Pancreas (tissue), 10 donors: ENCODE results near the gene NOS1AP. TPM values are rescaled to one million over a fixed set of nuclear protein-coding genes. Genes with fewer than 3 reads are reported as not detected.

Experiments
- ATAC-seq, 4 donors: fragments of 200-7000 bp; cut with Tn5 transposase; one replicate each; pipeline versions ENCODE4 v1.8.0 to v1.9.1; 2020; ENCODE audit warnings: mild to moderate bottlenecking in 4 of 4, moderate library complexity in 4 of 4
- DNase-seq, 6 donors: peaks; one replicate each; pipeline ENCODE4 v3.0.0-alpha.2; 2020
- FAIRE-seq: peaks from 2 replicates; lab custom pipeline; 2012; peaks lifted over from hg19 to GRCh38; lab: Jason Lieb, UNC
- H3K27ac ChIP-seq, 4 donors: fragments of 200-600 bp; sonication (generic); 1 replicate in 3 of 4; 2 replicates in 1 of 4; pipeline versions ENCODE4 v1.5.0 to v1.8.0; 2020
- H3K27me3 ChIP-seq, 4 donors: fragments of 200-600 bp; one replicate each; pipeline ENCODE4 v1.8.0; 2021
- H3K36me3 ChIP-seq, 3 donors: fragments of 200-600 bp; sonication (generic) in 1 of 3; one replicate each; pipeline versions ENCODE4 v1.5.0 to v1.8.0; 2020 to 2021
- H3K4me1 ChIP-seq, 3 donors: fragments of 200-600 bp; one replicate each; pipeline ENCODE4 v1.8.0; 2021
- H3K4me3 ChIP-seq, 4 donors: fragments of 200-600 bp; sonication (generic) in 2 of 4; one replicate each; pipeline versions ENCODE4 v1.5.0 to v1.8.0; 2020 to 2021
- H3K9me3 ChIP-seq, 4 donors: fragments of 200-600 bp; one replicate each; pipeline ENCODE4 v1.8.0; 2021
- CTCF ChIP-seq, 4 donors: fragments of 200-600 bp; sonication (generic) in 3 of 4; IDR thresholded peaks; one replicate each; pipeline versions ENCODE4 v1.5.0 to v1.8.0; 2021; ENCODE audit warnings: antibody characterized with exemption in 4 of 4
- WGBS, 2 donors: extraction: QIAGEN DNeasy Blood & Tissue Kit; methylation state at CpG; one replicate each; pipeline ENCODE4 v1.1.7; 2013; 5-methylcytosine and 5-hydroxymethylcytosine counted together
- intact Hi-C, 3 donors: fragments of 100-400 bp; cut with DNase I; formaldehyde crosslinking; loops; one replicate each; pipeline versions ENCODE4 v1.11.1 to v1.14.2; 2022
- polyA plus RNA-seq, 2 donors: library from polyadenylated mRNA; stranded (reverse); fragments of 200-250 nt; gene quantifications; one replicate each; pipeline ENCODE4 v1.2.3, GENCODE V29; 2013
- total RNA-seq, 6 donors: library from RNA; stranded (reverse); fragmentation: NEBNext Ultra II Directional in 4 of 6; extraction: Animal tissue kit (Norgen Biotek cat#: 25700) in 4 of 6; gene quantifications; one replicate each; pipeline versions ENCODE4 v1.2.1 to v1.2.4, GENCODE V29; 2021 to 2023
- donor health status: healthy with polysubstance abuse.
- donor health status: DM: no; HTN: no; CAD: no; lungs with moderate emphysema.
- donor health status: DM: no; HTN: no; CAD: no.
- donor health status: control.
- donor health status: control.
- donor health status: Bipolar disorder and iron deficiency.
- donor health status: DM: yes; HTN: yes; CAD: no.
- donor health status: DM: no; HTN: no; CAD: no.
- donor health status: DM: no; HTN: no; CAD: no.
- donor health status: DM: yes; HTN: yes; CAD: no.

NOS1AP gene
- total and polyA plus RNA-seq, 8 donors, result 0.40 to 2.8 (median 1.7) TPM

- no peak for TF ChIP-seq CTCF (IDR thresholded peaks at IDR 0.05)
- 65% methylated on average over 4 of the region's 4 CpGs for WGBS, 2 donors
- intact Hi-C loops, result no loop called here
Observed at GRCh38 chr1:162185314-162186025, 116.0 kb downstream of the NOS1AP start.

GRCh38 chr1:162186026-162186374 lies 116.5 kb downstream of the NOS1AP start:
- no peak for ATAC-seq
- FAIRE-seq, result no peak
- no peaks in the 10 kb centered on the region for H3K36me3 ChIP-seq
- no peak for DNase-seq
- no peak for TF ChIP-seq CTCF (IDR thresholded peaks at IDR 0.05)
- intact Hi-C loops, result no loop called here
- peaks cover 3 to 17% (median 10%) of the 10 kb centered on the region in 3 donors for H3K4me1 ChIP-seq
- no peaks in the 10 kb centered on the region for H3K9me3 ChIP-seq
- H3K27ac ChIP-seq, result no peak overlapping the region
- 74% methylated on average over 1 of the region's 1 CpG for WGBS, 2 donors
- no peaks in the 10 kb centered on the region for H3K27me3 ChIP-seq
- H3K4me3 ChIP-seq, result no peak overlapping the region

More at GRCh38 chr1:162185314-162186025, 116.0 kb downstream of the NOS1AP start:
- Histone ChIP-seq H3K27ac (no peak overlapping the region), H3K4me3 (no peak overlapping the region), H3K4me1 (peaks cover 3 to 12% (median 10%) of the 10 kb centered on the region in 3 donors), H3K36me3 (no peaks in the 10 kb centered on the region), H3K9me3 (no peaks in the 10 kb centered on the region), H3K27me3 (no peaks in the 10 kb centered on the region)
- DNase-seq (no peak), ATAC-seq (peak in 1 of 4 donors; percentile 22), FAIRE-seq (no peak)

GRCh38 chr1:162186406-162186805 lies 116.9 kb downstream of the NOS1AP start:
- Histone ChIP-seq H3K27me3 (no peaks in the 10 kb centered on the region), H3K4me3 (no peak overlapping the region), H3K27ac (no peak overlapping the region), H3K9me3 (no peaks in the 10 kb centered on the region), H3K4me1 (peaks cover 3 to 17% (median 13%) of the 10 kb centered on the region in 3 donors), H3K36me3 (no peaks in the 10 kb centered on the region)
- DNase-seq (no peak), ATAC-seq (no peak), FAIRE-seq (no peak)
- TF ChIP-seq CTCF (IDR thresholded peaks at IDR 0.05), result no peak
- intact Hi-C loops, result no loop called here
- 46 to 48% methylated on average over 2 of the region's 2 CpGs for WGBS, 2 donors

GRCh38 chr1:162187687-162188276 lies 118.3 kb downstream of the NOS1AP start:
- no peak overlapping the region for H3K4me3 ChIP-seq
- peaks cover 16 to 31% (median 25%) of the 10 kb centered on the region in 3 donors for H3K4me1 ChIP-seq
- H3K27me3 ChIP-seq, result no peaks in the 10 kb centered on the region
- no peak for ATAC-seq
- no peak for TF ChIP-seq CTCF (IDR thresholded peaks at IDR 0.05)
- WGBS, 2 donors, result 61 to 63% methylated on average over 1 of the region's 1 CpG
- no peaks in the 10 kb centered on the region for H3K9me3 ChIP-seq
- peak in 1 of 6 donors; percentile 48 for DNase-seq
- no peaks in the 10 kb centered on the region for H3K36me3 ChIP-seq
- no peak for FAIRE-seq
- no peak overlapping the region for H3K27ac ChIP-seq
- intact Hi-C loops, result no loop called here

- Histone ChIP-seq H3K27ac (peak overlapping the region in 1 of 4 donors; percentile 53), H3K4me1 (peaks cover 19 to 46% (median 40%) of the 10 kb centered on the region in 3 donors), H3K9me3 (no peaks in the 10 kb centered on the region), H3K27me3 (no peaks in the 10 kb centered on the region), H3K36me3 (no peaks in the 10 kb centered on the region), H3K4me3 (no peak overlapping the region)
- DNase-seq, result no peak
- ATAC-seq, result peak; percentile 29 to 55 (median 41)
- WGBS, 2 donors, result 41 to 52% methylated on average over 1 of the region's 1 CpG
- intact Hi-C loops, result no loop called here
- no peak for TF ChIP-seq CTCF (IDR thresholded peaks at IDR 0.05)
- no peak for FAIRE-seq
Observed at GRCh38 chr1:162189345-162189744, 119.9 kb downstream of the NOS1AP start.
